DMS 273 (cell line): ENCODE data around the gene NOBOX.
"Not testable (repeated sequence)": the region's sequence is repeated elsewhere in the genome, so short reads cannot be mapped to it uniquely, and the experiment has no call there.

Experiments used
- DNase-seq: peaks from one replicate; lab custom pipeline; 2025; ENCODE audit not compliant: unreplicated experiment; lab: John Stamatoyannopoulos, UW

NOBOX gene

DNA sequence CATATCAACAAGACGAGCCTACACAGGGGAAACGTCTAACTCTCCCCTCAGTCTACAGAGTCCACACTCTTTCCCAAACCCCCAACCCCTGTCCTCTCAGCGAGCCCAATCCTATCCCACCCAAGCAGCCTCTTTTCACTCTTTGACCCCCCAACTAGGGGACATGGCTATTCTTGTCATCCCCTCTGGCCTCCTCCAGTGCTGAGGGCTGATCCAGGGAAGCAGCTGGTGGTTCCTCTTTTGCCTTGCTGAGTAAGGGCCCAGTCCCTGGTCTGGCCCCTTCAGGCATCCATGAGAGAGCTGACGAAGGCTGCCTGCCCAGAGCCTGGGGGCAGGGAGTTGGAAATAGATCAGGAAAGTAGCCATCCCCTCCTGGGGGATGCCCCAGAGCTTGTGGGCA, 6.4 kb downstream of the NOBOX start:
- DNase-seq, result no peak

- peak; percentile 68 for DNase-seq
Measured at GRCh38 chr7:144391823-144392255, 11.7 kb downstream of the NOBOX start.

GRCh38 chr7:144391014-144391413, 12.5 kb downstream of the NOBOX start:
- no peak for DNase-seq

- no peak for DNase-seq
Measured at GRCh38 chr7:144390481-144390880, 13.0 kb downstream of the NOBOX start.

DNA sequence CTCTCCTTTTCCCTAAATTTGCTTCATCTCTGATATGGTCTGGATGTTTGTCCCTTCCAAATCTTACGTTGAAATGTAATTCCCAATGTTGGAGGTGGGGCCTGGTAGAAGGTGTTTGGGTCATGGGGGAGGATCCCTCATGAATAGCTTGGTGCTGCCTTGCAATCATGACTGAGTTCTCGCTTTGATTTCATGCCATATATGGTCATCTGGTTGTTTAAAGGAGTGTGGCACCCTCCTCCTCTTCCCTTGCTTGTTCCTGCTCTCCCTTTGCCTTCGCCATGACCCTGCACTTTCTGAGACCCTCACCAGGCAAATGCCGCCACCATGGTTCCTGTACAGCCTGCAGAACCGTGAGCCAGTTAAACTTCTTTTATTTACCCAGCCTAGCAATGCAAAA, 14.5 kb downstream of the NOBOX start:
- DNase-seq, result no peak

DNA sequence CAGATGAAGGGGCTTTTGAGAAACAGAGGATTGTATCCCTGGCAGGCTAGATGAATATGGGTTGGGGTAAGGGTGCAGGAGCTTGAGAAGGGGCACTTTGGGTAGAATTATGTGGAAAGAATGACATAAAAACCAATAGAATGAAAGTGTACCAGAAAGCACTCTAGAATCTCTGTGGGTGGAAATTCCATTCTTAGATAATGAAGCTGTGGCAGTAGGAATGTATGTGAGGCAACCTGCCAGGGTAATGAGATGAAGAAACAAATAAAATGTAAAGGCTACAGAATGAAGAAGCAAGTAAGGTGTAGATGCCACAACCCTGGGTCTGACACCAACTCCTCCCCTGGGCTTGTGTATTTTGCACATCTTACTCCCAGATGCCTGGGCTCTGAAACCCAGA, 16.8 kb downstream of the NOBOX start:
- DNase-seq, result no peak

- DNase-seq, result no peak
Measured at GRCh38 chr7:144384555-144385245, 18.8 kb downstream of the NOBOX start.

DNA sequence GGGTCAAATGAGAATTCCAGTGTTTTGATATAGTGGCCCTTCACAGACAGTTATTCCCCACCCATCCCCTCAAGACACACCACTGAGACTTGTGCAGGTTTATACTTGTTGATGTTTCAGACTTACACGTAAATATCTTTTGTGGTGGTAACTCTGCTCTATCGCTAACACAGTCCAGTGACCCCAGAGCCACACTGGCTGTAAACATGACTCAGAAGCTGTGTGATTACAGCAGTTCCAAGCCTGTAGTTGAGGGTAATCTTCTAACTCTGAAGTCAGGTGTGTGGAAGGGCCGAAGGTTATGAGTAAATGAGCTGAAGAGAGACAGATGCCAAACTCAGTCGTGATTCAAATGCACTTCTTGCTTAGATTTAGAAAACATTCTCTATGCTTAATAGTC, 19.4 kb downstream of the NOBOX start:
- no peak for DNase-seq

DNA sequence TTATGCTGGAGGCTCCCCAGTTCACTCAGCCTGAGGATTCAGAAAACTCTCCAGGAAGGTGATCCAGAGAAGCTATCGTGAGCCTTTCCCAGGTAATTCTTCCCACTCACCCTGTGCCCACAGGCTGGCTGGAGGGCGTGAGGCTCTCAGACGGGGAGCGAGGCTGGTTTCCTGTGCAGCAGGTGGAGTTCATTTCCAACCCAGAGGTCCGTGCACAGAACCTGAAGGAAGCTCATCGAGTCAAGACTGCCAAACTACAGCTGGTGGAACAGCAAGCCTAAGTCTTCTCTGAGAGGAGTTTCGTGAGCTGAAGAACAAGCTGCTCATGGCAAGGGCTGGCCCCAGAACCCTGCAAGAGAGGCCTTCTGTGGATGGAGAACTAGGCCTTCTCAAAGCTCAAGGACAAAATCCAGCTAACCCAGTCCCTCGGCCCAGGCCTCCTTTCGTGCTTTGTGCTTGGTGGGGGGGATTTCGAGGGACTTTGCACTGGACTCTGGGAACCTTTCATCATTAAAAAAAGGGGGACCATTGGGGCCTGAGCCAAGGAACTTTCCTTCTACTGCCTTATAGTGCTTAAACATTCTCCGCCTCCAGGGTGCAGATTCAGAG, 23.6 kb downstream of the NOBOX start:
- DNase-seq, result no peak

GRCh38 chr7:144378651-144379050, 24.8 kb downstream of the NOBOX start:
- DNase-seq, result no peak

- DNase-seq, result not testable (repeated sequence)
Measured at GRCh38 chr7:144369221-144369620, 34.3 kb downstream of the NOBOX start.

DNA sequence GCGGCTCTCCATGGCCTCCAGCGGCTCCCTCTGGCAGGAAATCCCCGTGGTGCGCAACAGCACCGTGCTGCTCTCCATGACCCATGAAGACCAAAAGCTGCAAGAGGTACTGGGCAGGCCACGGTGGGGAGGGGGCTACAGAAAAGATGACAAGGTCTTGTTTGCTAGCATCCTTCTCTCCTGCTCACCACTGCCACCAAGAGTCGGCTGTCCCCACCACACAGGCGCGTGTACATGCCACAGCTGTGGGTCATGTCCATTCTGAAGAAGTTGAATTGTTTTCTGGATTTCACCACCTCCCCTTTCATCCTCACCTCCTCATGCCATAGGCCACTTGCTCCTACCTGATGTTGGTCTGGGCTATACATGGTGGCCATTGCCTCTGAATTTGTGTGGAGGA, 36.2 kb downstream of the NOBOX start:
- DNase-seq, result not testable (repeated sequence)

DNA sequence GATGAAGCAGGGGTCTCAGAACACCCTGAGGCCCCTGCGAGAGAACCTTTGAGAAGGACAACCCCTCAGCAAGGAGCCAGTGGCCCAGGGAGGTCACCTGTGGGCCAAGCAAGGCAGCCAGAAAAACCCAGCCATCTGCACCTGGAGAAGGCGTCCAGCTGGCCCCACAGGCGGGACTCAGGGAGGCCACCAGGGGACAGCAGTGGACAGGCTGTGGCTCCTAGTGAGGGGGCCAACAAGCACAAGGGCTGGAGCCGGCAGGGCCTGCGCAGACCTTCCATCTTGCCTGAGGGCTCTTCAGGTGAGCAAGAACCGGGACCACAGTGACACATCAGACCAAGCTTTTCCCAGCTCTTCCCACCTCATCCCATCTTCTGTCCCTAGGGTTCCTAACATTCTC, 38.0 kb downstream of the NOBOX start:
- DNase-seq, result not testable (repeated sequence)

DNA sequence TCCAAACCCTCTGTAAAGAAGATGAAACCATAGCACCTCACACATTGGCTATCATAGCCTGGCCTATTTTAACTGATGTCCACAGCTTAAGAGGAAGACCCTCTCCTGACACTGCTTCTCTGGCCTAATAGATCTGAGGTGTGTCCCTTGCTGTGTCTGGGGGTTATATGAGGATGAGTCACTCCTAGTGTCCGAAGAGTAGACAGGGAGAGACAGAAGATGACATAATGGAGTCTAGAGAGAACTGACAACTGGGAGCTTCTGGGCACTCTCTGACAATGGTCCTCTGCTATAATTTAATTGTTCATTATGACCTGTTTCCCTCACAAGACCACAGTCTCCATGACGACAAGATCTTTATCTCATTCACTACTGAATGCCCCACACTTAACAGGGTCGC, 41.4 kb downstream of the NOBOX start:
- not testable (repeated sequence) for DNase-seq

DNA sequence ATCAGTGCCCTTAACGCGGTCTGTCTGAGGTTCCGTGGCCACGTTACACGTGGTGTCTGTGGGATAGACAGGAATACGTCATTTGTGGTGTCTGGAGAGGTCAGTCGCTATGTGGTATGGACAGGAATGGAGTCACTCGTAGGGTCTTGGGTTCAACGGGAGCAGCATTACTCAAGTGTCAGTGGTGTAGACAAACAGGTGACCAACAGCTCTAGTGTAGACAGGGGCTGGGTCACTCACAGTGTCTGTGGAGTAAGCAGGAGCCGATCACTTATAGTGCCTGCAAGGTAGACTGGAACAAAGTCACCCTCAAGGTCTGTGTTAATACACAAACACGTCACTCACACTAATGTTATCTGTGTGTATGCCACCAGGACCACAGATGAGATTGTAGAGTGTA, 46.6 kb downstream of the NOBOX start:
- DNase-seq, result not testable (repeated sequence)

GRCh38 chr7:144356185-144356584, 47.3 kb downstream of the NOBOX start:
- DNase-seq, result not testable (repeated sequence)

DNA sequence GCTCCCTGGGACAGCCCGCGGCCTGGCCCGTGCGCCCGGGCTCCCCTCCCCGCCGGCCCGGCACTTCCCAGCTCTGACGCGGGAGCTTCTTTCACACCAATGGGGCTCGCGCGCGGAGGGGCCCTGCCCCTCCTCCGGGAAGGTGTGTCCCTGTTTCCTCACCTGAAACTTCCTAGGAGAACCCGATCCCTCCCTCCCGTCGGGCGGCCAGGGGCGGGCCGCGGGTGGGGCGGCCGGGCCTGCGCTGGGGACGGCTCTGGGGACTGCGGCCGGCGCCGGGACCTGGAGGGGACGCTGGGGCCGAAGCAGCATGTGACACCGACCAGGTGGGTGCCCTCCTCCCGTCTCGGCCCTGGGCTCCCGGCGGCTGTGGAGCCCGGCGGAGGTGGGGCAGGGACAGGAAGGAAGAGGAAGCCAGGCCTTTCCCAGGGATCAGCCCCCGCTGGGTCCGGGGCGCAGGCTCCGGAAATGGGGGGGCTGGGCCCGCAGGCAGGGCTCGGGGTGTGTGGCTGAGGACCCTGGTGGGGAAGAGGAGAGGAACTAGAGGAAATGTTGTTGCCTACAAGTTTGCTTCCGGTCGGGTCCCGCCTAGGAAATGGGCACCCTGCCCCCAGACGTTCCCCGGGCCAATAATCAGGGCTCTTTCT, 48.2 kb downstream of the NOBOX start, which contains the start of gene ARHGEF5:
Gene ARHGEF5, plus strand, starts transcription at position 227 of the 647 bp plus-strand sequence. CDS start 7,268 bp downstream, outside the sequence.
- DNase-seq, result not testable (repeated sequence)

DNA sequence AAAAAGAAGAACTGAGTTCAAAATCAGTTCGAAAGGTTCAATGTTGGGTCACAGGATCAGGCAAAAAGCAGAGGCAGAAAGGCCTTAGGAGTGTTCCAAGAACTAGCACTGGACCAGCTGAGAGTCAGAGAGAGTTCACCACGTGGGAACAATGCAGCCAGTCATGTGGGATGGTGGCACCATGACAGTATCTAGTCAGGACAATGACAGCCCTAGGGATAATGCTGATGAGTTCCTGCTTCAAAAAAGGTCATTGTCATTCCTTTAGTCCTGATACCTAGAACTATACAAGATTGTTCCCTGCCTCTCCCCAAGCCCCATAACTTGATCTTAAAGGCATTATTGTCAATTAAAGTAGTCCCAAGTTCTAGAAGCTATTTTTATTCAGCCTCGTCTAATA, 51.8 kb downstream of the NOBOX start:
- DNase-seq, result not testable (repeated sequence)

DNA sequence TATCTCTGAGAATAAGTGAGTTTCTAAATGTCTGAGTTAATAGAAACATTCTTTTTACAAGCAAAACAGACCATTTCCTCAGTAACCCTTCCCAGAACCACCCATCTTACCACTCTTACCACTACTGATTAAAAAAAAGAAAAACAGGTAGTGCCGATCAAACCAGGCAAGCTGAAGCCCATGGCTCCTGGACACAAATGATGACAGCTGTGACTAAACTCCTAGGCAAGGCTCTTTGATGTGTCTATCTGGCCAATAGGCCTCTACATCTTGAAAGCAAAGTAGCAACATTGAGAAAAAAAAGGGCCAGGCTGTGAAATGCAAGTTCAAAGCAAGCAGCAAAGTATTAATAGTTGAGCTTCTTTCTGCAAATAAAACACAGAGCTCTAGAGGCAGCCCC, 54.9 kb downstream of the NOBOX start:
- not testable (repeated sequence) for DNase-seq
